Panc1 (cell line): ENCODE data around the gene SASS6. TPM values are rescaled to one million over a fixed set of nuclear protein-coding genes. Genes with fewer than 3 reads are reported as not detected.

Source experiments
- ATAC-seq: fragments of 200-7000 bp; cut with Tn5 transposase; 2 replicates; pipeline ENCODE4 v1.9.1; 2020; ENCODE audit warnings: mild to moderate bottlenecking, moderate library complexity
- BruUV-seq: library from RNA; stranded (reverse); fragments of 400-500 nt; replicated peaks from 2 replicates; lab custom pipeline; 2021; lab: Mats Ljungman, UMichigan
- CTCF ChIA-PET: fragments of 300-600 bp; sonication (Branson Sonifier 250); formaldehyde crosslinking; loops from one replicate; lab custom pipeline; 2022; ENCODE audit warnings: antibody characterized with exemption; lab: Charles Lee
- POLR2A ChIA-PET: fragments of 300-600 bp; sonication (Branson Sonifier 250); formaldehyde crosslinking; loops from one replicate; lab custom pipeline; 2022; ENCODE audit warnings: antibody characterized with exemption; lab: Charles Lee
- DNase-seq: peaks from one replicate; pipeline ENCODE4 v3.0.0-alpha.2; 2010; ENCODE audit warnings: low read depth, low spot score
- H3K27ac ChIP-seq: 2 replicates; pipeline ENCODE4 v1.5.1; 2011; ENCODE audit warnings: mild to moderate bottlenecking, low read length, inconsistent platforms
- H3K27me3 ChIP-seq: fragments of 200-500 bp; sonication (Bioruptor generic); 2 replicates; pipeline ENCODE4 v1.6.0; 2014; ENCODE audit warnings: low read length, inconsistent platforms; ENCODE audit not compliant: control insufficient read depth, insufficient read depth
- H3K36me3 ChIP-seq: fragments of 200-500 bp; sonication (Bioruptor generic); 2 replicates; pipeline ENCODE4 v1.5.1; 2014; ENCODE audit warnings: inconsistent platforms, mild to moderate bottlenecking, low read length, moderate library complexity; ENCODE audit not compliant: control insufficient read depth, insufficient read depth
- H3K4me1 ChIP-seq: 2 replicates; pipeline ENCODE4 v1.5.1; 2011; ENCODE audit warnings: inconsistent platforms, mild to moderate bottlenecking, low read length, moderate library complexity; ENCODE audit not compliant: control insufficient read depth, insufficient read depth
- H3K4me3 ChIP-seq, 2 experiments: 2 replicates each; pipeline ENCODE4 v1.5.1; 2011 to 2012; ENCODE audit warnings: low read depth in 2 of 2, low read length in 2 of 2, mild to moderate bottlenecking in 2 of 2, inconsistent platforms in 1 of 2, moderate library complexity in 1 of 2
- H3K9me3 ChIP-seq: fragments of 200-500 bp; sonication (Bioruptor generic); 2 replicates; pipeline ENCODE4 v1.5.1; 2014; ENCODE audit warnings: low read depth, mild to moderate bottlenecking, inconsistent platforms, low read length, moderate library complexity; ENCODE audit not compliant: control insufficient read depth, insufficient read depth
- CTCF ChIP-seq: fragments of 450-650 bp; IDR thresholded peaks from 2 replicates; pipeline ENCODE4 v1.5.1; 2017; ENCODE audit warnings: mild to moderate bottlenecking
- POLR2AphosphoS5 ChIP-seq: IDR thresholded peaks from 2 replicates; pipeline ENCODE4 v1.6.1; 2012; ENCODE audit warnings: mild to moderate bottlenecking, low read depth, low read length, moderate library complexity
- REST ChIP-seq, 2 experiments: IDR thresholded peaks; 2 replicates each; pipeline ENCODE4 v1.6.1; 2011 to 2012; ENCODE audit warnings: low read depth in 2 of 2, control low read depth in 1 of 2, low read length in 1 of 2, mild to moderate bottlenecking in 1 of 2, moderate library complexity in 1 of 2; ENCODE audit not compliant: insufficient read depth in 1 of 2
- SIN3A ChIP-seq: IDR thresholded peaks from 2 replicates; pipeline ENCODE4 v1.6.1; 2012; ENCODE audit warnings: low read depth, mild to moderate bottlenecking, low read length, moderate library complexity, borderline replicate concordance; ENCODE audit not compliant: insufficient read depth
- TCF7L2 ChIP-seq: IDR thresholded peaks from 2 replicates; pipeline ENCODE4 v1.6.1; 2011; ENCODE audit warnings: mild to moderate bottlenecking, low read depth, low read length, inconsistent platforms
- in situ Hi-C: cut with HindIII; loops from 2 replicates; pipeline ENCODE4 v1.10.0; 2016; ENCODE audit warnings: low sequenced_read_pairs, low pct_unique_long_range_greater_than_20kb
- intact Hi-C: fragments of 100-400 bp; cut with micrococcal nuclease; formaldehyde crosslinking; loops from one replicate; pipeline ENCODE4 v1.10.0; 2022; ENCODE audit not compliant: unreplicated experiment
- total RNA-seq: library from RNA; stranded (reverse); gene quantifications from one replicate; pipeline ENCODE4 v1.2.1, GENCODE V29; 2021; ENCODE audit not compliant: unreplicated experiment

SASS6 gene
- total RNA-seq, 1 experiment from 2014 or later, result 6.2 TPM

GRCh38 chr1:100145116-100145515 lies 12.4 kb upstream of the SASS6 start:
- Histone ChIP-seq H3K27ac (no peak overlapping the region), H3K36me3 (peaks cover 18% of the 10 kb centered on the region), H3K9me3 (no peaks in the 10 kb centered on the region), H3K4me1 (no peaks in the 10 kb centered on the region), H3K27me3 (no peaks in the 10 kb centered on the region), H3K4me3 (no peak overlapping the region)
- ATAC-seq (no peak), DNase-seq (no peak)
- intact Hi-C loops, result no loop called here
- POLR2A ChIA-PET, result no interaction called here
- CTCF ChIA-PET, result no interaction called here
- in situ Hi-C loops, result no loop called here
- TF ChIP-seq CTCF (no peak), REST (IDR thresholded peaks at IDR 0.05; ENCODE audit: insufficient read depth in 1 of 2, low read depth in 2 of 2, low read length in 1 of 2) (no peak), POLR2AphosphoS5 (no peak), SIN3A (no peak), TCF7L2 (no peak)
- no TSS peak for BruUV-seq

GRCh38 chr1:100142343-100142742 lies 9.6 kb upstream of the SASS6 start:
- Histone ChIP-seq H3K9me3 (no peaks in the 10 kb centered on the region), H3K27me3 (no peaks in the 10 kb centered on the region), H3K27ac (no peak overlapping the region), H3K36me3 (peaks cover 21% of the 10 kb centered on the region), H3K4me3 (no peak overlapping the region), H3K4me1 (no peaks in the 10 kb centered on the region)
- BruUV-seq, result no TSS peak
- in situ Hi-C loops, result no loop called here
- DNase-seq (no peak), ATAC-seq (no peak)
- intact Hi-C loops, result no loop called here
- CTCF ChIA-PET, result interaction anchor here (0.6 kb wide), 1 partner anchor 35 kb away, joined by 4 read pairs; no protein-coding TSS in a partner anchor
- POLR2A ChIA-PET, result interaction anchor here (0.6 kb wide), 1 partner anchor 63 kb away, joined by 8 read pairs; no protein-coding TSS in a partner anchor
- TF ChIP-seq POLR2AphosphoS5 (no peak), SIN3A (no peak), CTCF (no peak), REST (IDR thresholded peaks at IDR 0.05; ENCODE audit: insufficient read depth in 1 of 2, low read depth in 2 of 2, low read length in 1 of 2) (no peak), TCF7L2 (no peak)
